Activated CD4-positive, alpha-beta T cell treated with anti-CD3 and anti-CD28 coated beads, Interleukin-10, Interleukin-2, amounts not matched to agents 100 ng/mL and 50 ng/mL, durations not matched to agents 16 hours and 8 hours (primary cell): ENCODE results near the gene MOB1B.
A peak's percentile ranks its signal among the peaks of the same experiment; 100 is the strongest.
"Not testable (repeated sequence)": the region's sequence is repeated elsewhere in the genome, so short reads cannot be mapped to it uniquely, and the experiment has no call there.

ENCODE experiments used
- DNase-seq: peaks from one replicate; pipeline ENCODE4 v3.0.0-alpha.2; 2020

The MOB1B gene

GRCh38 chr4:71009890-71010588 lies 107.9 kb downstream of the MOB1B start:
- DNase-seq, result peak; percentile 14

- no peak for DNase-seq
Measured at GRCh38 chr4:71011451-71011850, 109.3 kb downstream of the MOB1B start.

GRCh38 chr4:71017391-71017790 lies 115.2 kb downstream of the MOB1B start:
- not testable (repeated sequence) for DNase-seq

DNA sequence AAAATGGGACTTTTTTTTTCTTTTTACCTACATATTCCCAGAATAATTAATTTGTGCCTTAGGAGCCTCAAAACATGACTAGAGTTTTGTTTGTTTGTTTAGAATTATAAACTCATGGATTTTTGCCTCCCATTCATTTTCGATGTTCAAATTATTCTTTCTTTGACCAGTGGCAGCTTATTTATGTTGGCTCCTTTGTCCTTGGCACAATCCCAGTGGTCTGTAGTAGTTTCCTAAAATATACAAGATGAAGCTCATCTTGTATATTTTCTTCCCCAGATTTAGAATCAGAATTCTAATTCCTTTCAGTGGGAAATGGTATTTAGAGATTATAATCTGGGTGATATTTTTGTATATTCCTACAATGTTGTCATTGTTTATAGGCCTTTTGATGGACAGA lies 118.4 kb downstream of the MOB1B start:
- DNase-seq, result no peak

GRCh38 chr4:71025654-71026053 lies 123.5 kb downstream of the MOB1B start:
- no peak for DNase-seq

DNA sequence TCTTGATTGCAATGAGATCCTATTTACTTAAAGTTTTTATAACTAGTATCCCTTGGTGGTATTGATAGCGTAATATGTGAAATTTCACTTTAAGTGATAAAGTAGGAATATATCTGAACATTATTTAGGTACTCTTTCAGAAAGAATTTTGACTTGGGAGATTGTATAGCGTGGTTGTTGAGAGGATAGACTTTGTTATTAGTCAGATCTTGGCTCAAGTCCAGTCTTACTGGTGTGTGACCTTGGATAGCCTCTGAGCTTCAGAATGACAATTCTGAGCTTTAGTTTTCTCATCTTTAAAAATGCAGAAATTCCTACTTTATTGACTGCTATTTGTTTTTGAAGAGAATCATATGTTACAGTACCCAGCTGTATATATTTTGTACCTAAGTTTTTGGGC lies 123.9 kb downstream of the MOB1B start:
- DNase-seq, result no peak

GRCh38 chr4:71027611-71028010 lies 125.4 kb downstream of the MOB1B start:
- DNase-seq, result no peak

GRCh38 chr4:71029504-71029903 lies 127.3 kb downstream of the MOB1B start:
- DNase-seq, result no peak

DNA sequence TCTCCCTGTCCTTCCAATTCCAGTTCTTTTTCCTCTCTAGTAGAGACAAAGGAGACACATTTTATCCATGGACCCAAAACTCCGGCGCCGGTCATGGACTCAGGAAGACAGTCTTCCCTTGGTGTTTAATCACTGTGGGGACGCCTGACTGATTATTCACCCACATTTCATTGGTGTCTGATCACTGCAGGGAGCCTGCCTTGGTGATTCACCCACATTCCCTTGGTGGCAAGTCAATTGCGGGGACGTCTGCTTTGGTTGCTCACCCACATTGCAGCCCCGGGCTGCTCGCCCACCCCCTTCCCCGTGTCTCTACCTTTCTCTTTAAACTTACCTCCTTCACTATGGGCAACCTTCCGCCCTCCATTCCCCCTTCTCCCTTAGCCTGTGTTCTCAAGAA lies 129.9 kb downstream of the MOB1B start:
- DNase-seq, result not testable (repeated sequence)
